HepG2 (cell line): Measurements from ENCODE around the gene RNASE11. TPM values are rescaled to one million over a fixed set of nuclear protein-coding genes. Genes with fewer than 3 reads are reported as not detected.

Source experiments
- CCAR2 ChIP-seq: fragments of 200-400 bp; formaldehyde crosslinking; optimal IDR thresholded peaks from 2 replicates; pipeline ENCODE3; 2018; ENCODE audit warnings: low read depth, mild to moderate bottlenecking, low read length, moderate library complexity
- FOXA1 ChIP-seq, 2 experiments: fragments of 450-650 bp in 1 of 2; sonication (generic) in 1 of 2; formaldehyde crosslinking in 1 of 2; IDR thresholded peaks; 2 replicates each; pipeline versions ENCODE4 v1.4.0 to v1.6.1; 2016 to 2020; ENCODE audit warnings: missing genetic modification reagents in 1 of 2
- KLF15 ChIP-seq: sonication (generic); formaldehyde crosslinking; IDR thresholded peaks from 2 replicates; pipeline ENCODE4 v1.8.1; 2023; ENCODE audit warnings: borderline replicate concordance, mild to moderate bottlenecking, inconsistent platforms, missing genetic modification reagents, mixed read lengths
- MTF1 ChIP-seq: sonication (generic); formaldehyde crosslinking; IDR thresholded peaks from 2 replicates; pipeline ENCODE4 v1.5.0; 2020; ENCODE audit warnings: missing genetic modification reagents
- NFKBIZ ChIP-seq: IDR thresholded peaks from 2 replicates; pipeline ENCODE4 v1.6.1; 2018; ENCODE audit warnings: missing genetic modification reagents, missing compliant biosample characterization
- NR2F6 ChIP-seq, 2 experiments: IDR thresholded peaks; 2 replicates each; pipeline ENCODE4 v1.6.1; 2016; ENCODE audit warnings: antibody characterized with exemption in 1 of 2, mild to moderate bottlenecking in 1 of 2
- PHF5A ChIP-seq: IDR thresholded peaks from one replicate; pipeline ENCODE4 v1.6.1; 2018; ENCODE audit warnings: low read depth, missing genetic modification reagents; ENCODE audit not compliant: unreplicated experiment
- POGZ ChIP-seq: sonication (generic); formaldehyde crosslinking; IDR thresholded peaks from 2 replicates; pipeline ENCODE4 v1.4.0; 2020; ENCODE audit warnings: mild to moderate bottlenecking, missing genetic modification reagents
- PRMT3 ChIP-seq: sonication (generic); formaldehyde crosslinking; IDR thresholded peaks from 2 replicates; pipeline ENCODE4 v1.8.1; 2022; ENCODE audit warnings: low read depth, mild to moderate bottlenecking, moderate library complexity, missing genetic modification reagents, borderline replicate concordance
- SALL2 ChIP-seq: sonication (generic); formaldehyde crosslinking; IDR thresholded peaks from 2 replicates; pipeline ENCODE4 v1.8.1; 2023; ENCODE audit warnings: mild to moderate bottlenecking, missing genetic modification reagents, inconsistent platforms
- TEAD3 ChIP-seq: optimal IDR thresholded peaks from 2 replicates; pipeline ENCODE3; 2016; ENCODE audit warnings: borderline replicate concordance
- YEATS2 ChIP-seq: sonication (generic); formaldehyde crosslinking; IDR thresholded peaks from 2 replicates; pipeline ENCODE4 v1.4.0; 2020; ENCODE audit warnings: missing genetic modification reagents, borderline replicate concordance
- ZNF589 ChIP-seq: sonication (generic); formaldehyde crosslinking; conservative IDR thresholded peaks from 2 replicates; pipeline ENCODE4 v1.8.0; 2022; ENCODE audit warnings: mild to moderate bottlenecking, moderate library complexity, missing genetic modification reagents
- ZNF790 ChIP-seq: sonication (generic); formaldehyde crosslinking; IDR thresholded peaks from 2 replicates; pipeline ENCODE4 v1.8.0; 2022; ENCODE audit warnings: missing genetic modification reagents, mild to moderate bottlenecking, borderline replicate concordance
- ZNF883 ChIP-seq: sonication (generic); formaldehyde crosslinking; IDR thresholded peaks from 2 replicates; pipeline ENCODE4 v1.5.1; 2020; ENCODE audit warnings: mild to moderate bottlenecking, missing genetic modification reagents; ENCODE audit errors: not compliant biosample characterization
- polyA plus RNA-seq, 8 experiments: library from polyadenylated mRNA; depleted of rRNA in 3 of 8; stranded (reverse) in 7 of 8; unstranded in 1 of 8; fragments of >200 nt; fragmentation: Illumina TruSeq in 4 of 8; extraction: Trizol in 4 of 8; gene quantifications; 2 replicates each; pipeline versions ENCODE4 v1.2.1 to v1.2.3, GENCODE V29; 2011 to 2016; ENCODE audit warnings: low read depth in 4 of 8, missing spikeins in 1 of 8, mixed read lengths in 1 of 8; ENCODE audit not compliant: insufficient read depth in 1 of 8
- total RNA-seq, 5 experiments: library from RNA; depleted of rRNA; stranded (reverse); fragments of >200 nt; fragmentation: Illumina TruSeq; extraction: Trizol; gene quantifications; 2 replicates each; pipeline ENCODE4 v1.2.3, GENCODE V29; 2016; ENCODE audit warnings: low read depth in 1 of 5
- TF ChIP-seq, protein P1 (sequence below): sonication (generic); formaldehyde crosslinking; IDR thresholded peaks from 2 replicates; pipeline ENCODE4; 2020; ENCODE audit warnings: missing genetic modification reagents, mild to moderate bottlenecking, borderline replicate concordance
- TF ChIP-seq, protein P2 (sequence below), 2 experiments: sonication (generic) in 1 of 2; formaldehyde crosslinking in 1 of 2; IDR thresholded peaks; 2 replicates each; pipeline versions ENCODE4 v1.5.1 to v1.6.1; 2011 to 2020; ENCODE audit warnings: borderline replicate concordance in 1 of 2, low read depth in 1 of 2, low read length in 1 of 2, mild to moderate bottlenecking in 1 of 2, missing genetic modification reagents in 1 of 2, moderate library complexity in 1 of 2
- TF ChIP-seq, protein P3 (sequence below): sonication (generic); formaldehyde crosslinking; conservative IDR thresholded peaks from 2 replicates; pipeline ENCODE4 v1.4.0; 2020; ENCODE audit warnings: mild to moderate bottlenecking, missing genetic modification reagents, moderate library complexity

Gene RNASE11
- total and polyA plus RNA-seq, 2 of the 13 experiments (the other 11 are each of a cell fraction or from before 2014, with no cell fraction given): not detected

DNA sequence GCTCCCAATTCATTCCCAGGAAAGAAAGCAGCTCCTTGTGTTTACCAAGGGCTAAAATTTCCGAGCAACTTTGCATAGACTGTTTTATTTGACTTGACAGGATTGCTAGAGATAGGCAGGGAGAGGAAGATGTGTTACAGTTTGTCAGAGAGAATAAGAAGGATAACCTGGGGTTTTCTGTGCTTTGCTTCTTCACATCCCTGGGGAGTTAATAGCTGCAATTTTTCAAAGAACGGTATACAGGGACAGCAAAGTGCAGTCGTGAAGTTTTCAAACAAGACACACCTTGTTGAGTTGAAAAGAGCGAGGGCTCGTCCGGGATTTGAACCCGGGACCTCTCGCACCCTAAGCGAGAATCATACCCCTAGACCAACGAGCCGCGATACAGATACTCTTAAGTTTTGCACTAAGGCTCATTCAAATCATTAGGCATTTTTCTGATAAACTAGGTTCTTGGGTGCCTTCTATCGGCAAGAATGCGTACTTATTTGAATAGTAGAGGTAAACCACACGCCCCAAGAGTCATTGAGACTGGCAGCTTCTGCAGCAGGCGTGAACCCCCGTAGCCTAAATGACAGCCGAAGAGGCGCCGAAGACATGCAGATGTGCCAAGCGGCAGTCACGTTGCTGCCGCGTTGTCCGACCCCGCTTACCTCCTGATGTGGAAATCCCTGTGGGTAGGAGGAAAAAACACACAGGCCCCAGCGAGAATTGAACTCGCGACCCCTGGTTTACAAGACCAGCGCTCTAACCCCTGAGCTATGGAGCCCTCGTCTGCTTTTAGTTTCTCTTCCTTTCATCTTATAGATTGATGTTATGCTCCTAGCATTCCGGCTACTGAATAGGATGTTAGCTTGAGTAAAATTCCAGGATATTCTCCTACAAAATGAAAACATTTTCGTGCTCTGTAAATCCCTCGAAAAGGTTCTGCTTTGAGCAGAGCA lies 25.6 kb upstream of the RNASE11 start (continued):
- TF ChIP-seq ZNF883 (CRISPR knock-in tag) (peak; percentile 93), PRMT3 (CRISPR knock-in tag) (no peak), KLF15 (CRISPR knock-in tag) (no peak; the same call in 1 of the 2 replicates), PHF5A (CRISPR knock-in tag) (no peak), NFKBIZ (CRISPR knock-in tag) (peak; percentile 94), ZNF589 (CRISPR knock-in tag) (peak; percentile 93), ZNF790 (CRISPR knock-in tag) (0 out of 2 replicates have a peak, but pooled peaks have one; percentile 16), NR2F6 (IDR thresholded peaks at IDR 0.05) (peak; percentile 70; the same call in 1 of the 2 replicates), NR2F6 (CRISPR knock-in tag; IDR thresholded peaks at IDR 0.05) (peak; percentile 49; the same call in 1 of the 2 replicates), FOXA1 (IDR thresholded peaks at IDR 0.05) (no peak), FOXA1 (CRISPR knock-in tag; IDR thresholded peaks at IDR 0.05) (peak; percentile 93), YEATS2 (CRISPR knock-in tag) (peak; percentile 64; the same call in 1 of the 2 replicates), POGZ (peak; percentile 84), MTF1 (CRISPR knock-in tag) (no peak; the same call in 1 of the 2 replicates), CCAR2 (peak; percentile 29), SALL2 (peak; percentile 94; the same call in 1 of the 2 replicates), TEAD3 (CRISPR knock-in tag) (peak; percentile 100)
- TF ChIP-seq, protein P1, sequence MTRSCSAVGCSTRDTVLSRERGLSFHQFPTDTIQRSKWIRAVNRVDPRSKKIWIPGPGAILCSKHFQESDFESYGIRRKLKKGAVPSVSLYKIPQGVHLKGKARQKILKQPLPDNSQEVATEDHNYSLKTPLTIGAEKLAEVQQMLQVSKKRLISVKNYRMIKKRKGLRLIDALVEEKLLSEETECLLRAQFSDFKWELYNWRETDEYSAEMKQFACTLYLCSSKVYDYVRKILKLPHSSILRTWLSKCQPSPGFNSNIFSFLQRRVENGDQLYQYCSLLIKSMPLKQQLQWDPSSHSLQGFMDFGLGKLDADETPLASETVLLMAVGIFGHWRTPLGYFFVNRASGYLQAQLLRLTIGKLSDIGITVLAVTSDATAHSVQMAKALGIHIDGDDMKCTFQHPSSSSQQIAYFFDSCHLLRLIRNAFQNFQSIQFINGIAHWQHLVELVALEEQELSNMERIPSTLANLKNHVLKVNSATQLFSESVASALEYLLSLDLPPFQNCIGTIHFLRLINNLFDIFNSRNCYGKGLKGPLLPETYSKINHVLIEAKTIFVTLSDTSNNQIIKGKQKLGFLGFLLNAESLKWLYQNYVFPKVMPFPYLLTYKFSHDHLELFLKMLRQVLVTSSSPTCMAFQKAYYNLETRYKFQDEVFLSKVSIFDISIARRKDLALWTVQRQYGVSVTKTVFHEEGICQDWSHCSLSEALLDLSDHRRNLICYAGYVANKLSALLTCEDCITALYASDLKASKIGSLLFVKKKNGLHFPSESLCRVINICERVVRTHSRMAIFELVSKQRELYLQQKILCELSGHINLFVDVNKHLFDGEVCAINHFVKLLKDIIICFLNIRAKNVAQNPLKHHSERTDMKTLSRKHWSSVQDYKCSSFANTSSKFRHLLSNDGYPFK: peak; percentile 57; the same call in 1 of the 2 replicates
- TF ChIP-seq, protein P2, sequence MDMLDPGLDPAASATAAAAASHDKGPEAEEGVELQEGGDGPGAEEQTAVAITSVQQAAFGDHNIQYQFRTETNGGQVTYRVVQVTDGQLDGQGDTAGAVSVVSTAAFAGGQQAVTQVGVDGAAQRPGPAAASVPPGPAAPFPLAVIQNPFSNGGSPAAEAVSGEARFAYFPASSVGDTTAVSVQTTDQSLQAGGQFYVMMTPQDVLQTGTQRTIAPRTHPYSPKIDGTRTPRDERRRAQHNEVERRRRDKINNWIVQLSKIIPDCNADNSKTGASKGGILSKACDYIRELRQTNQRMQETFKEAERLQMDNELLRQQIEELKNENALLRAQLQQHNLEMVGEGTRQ (IDR thresholded peaks at IDR 0.05; ENCODE audit: low read depth, low read length): 0 out of 2 replicates have a peak, but pooled peaks have one; percentile 4
- TF ChIP-seq, protein P2 (CRISPR knock-in tag; IDR thresholded peaks at IDR 0.05; ENCODE audit: borderline replicate concordance): peak; percentile 57; the same call in 1 of the 2 replicates
- TF ChIP-seq, protein P3, sequence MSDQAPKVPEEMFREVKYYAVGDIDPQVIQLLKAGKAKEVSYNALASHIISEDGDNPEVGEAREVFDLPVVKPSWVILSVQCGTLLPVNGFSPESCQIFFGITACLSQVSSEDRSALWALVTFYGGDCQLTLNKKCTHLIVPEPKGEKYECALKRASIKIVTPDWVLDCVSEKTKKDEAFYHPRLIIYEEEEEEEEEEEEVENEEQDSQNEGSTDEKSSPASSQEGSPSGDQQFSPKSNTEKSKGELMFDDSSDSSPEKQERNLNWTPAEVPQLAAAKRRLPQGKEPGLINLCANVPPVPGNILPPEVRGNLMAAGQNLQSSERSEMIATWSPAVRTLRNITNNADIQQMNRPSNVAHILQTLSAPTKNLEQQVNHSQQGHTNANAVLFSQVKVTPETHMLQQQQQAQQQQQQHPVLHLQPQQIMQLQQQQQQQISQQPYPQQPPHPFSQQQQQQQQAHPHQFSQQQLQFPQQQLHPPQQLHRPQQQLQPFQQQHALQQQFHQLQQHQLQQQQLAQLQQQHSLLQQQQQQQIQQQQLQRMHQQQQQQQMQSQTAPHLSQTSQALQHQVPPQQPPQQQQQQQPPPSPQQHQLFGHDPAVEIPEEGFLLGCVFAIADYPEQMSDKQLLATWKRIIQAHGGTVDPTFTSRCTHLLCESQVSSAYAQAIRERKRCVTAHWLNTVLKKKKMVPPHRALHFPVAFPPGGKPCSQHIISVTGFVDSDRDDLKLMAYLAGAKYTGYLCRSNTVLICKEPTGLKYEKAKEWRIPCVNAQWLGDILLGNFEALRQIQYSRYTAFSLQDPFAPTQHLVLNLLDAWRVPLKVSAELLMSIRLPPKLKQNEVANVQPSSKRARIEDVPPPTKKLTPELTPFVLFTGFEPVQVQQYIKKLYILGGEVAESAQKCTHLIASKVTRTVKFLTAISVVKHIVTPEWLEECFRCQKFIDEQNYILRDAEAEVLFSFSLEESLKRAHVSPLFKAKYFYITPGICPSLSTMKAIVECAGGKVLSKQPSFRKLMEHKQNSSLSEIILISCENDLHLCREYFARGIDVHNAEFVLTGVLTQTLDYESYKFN (CRISPR knock-in tag): peak; percentile 68
